ENCODE data around the gene ABCA2. TPM values are rescaled to one million over a fixed set of nuclear protein-coding genes. Genes with fewer than 3 reads are reported as not detected.
A peak's percentile ranks its signal among the peaks of the same experiment; 100 is the strongest.

Gene ABCA2
- total RNA-seq, 1 donor from 2014 or later: 2.1 TPM

DNA sequence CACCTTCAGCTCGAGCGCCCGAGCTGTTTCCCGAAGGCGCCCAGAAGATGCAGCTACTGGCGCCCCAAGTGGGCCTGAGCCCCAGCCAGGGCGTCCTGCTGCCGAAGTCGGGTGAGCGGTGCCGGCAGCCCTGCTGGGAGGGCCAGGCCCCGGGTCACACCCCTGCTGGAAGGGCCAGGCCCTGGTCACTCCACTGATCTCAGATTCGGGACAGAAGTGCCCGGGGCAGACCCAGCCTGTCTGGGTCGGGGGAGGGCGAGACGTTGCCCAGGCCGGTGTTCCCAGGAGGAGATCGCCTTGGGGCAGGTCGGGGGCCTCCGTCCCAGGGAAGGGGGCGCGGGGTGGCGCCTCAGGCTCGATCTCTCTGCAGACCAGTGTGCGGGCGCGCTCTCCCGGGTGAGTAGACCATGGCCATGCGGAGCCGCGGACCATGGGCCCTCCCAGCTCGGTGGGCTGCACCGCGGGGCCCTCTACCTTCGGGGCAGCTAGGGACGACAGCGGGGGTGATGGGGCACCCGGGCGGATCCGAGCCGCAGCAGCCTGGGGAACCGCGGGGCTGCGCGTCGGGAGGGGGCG, 42.9 kb downstream of the ABCA2 start:
- TF ChIP-seq, protein P1, sequence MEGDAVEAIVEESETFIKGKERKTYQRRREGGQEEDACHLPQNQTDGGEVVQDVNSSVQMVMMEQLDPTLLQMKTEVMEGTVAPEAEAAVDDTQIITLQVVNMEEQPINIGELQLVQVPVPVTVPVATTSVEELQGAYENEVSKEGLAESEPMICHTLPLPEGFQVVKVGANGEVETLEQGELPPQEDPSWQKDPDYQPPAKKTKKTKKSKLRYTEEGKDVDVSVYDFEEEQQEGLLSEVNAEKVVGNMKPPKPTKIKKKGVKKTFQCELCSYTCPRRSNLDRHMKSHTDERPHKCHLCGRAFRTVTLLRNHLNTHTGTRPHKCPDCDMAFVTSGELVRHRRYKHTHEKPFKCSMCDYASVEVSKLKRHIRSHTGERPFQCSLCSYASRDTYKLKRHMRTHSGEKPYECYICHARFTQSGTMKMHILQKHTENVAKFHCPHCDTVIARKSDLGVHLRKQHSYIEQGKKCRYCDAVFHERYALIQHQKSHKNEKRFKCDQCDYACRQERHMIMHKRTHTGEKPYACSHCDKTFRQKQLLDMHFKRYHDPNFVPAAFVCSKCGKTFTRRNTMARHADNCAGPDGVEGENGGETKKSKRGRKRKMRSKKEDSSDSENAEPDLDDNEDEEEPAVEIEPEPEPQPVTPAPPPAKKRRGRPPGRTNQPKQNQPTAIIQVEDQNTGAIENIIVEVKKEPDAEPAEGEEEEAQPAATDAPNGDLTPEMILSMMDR (IDR thresholded peaks at IDR 0.05; ENCODE audit: unreplicated experiment): no peak
- Mint-ChIP-seq H3K4me1 (ENCODE audit: unreplicated experiment) (peaks cover 2% of the 10 kb centered on the region), H3K4me3 (ENCODE audit: unreplicated experiment) (no peak overlapping the region), H3K36me3 (ENCODE audit: low read depth, unreplicated experiment) (peaks cover 9% of the 10 kb centered on the region), H3K27me3 (ENCODE audit: unreplicated experiment) (peaks cover 14% of the 10 kb centered on the region), H3K9me3 (ENCODE audit: unreplicated experiment) (no peaks in the 10 kb centered on the region), H3K27ac (ENCODE audit: unreplicated experiment) (no peak overlapping the region)
- no peak for DNase-seq (ENCODE audit: low spot score)

DNA sequence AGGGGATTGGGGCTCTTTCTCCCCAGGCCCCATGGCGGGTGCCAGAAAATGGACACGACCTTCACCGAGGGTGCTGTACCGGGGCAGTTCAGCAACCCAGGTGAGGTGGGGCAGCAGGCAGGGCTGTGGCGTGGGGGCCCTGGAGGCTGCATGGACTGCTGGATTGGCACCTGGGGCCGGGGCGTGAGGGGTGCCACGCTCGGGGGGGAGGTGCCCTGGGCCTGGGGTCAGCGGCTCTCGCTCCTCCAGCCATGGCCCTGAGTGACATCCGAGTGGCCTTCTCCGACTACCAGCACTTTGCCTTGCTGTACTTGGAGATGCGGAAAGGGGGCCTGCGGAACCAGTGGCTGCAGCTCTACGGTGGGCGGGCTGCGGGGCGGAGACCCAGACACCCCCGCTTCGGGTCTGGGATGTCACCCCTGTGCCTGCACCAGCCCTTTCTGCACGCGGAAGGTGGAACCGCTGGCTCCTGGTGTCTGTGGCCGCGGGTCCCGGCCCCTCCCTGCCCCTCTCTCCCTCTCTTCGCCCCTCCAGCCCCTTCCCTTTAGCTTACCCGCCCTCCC, 43.5 kb downstream of the ABCA2 start:
- DNase-seq (ENCODE audit: low spot score): no peak

DNA sequence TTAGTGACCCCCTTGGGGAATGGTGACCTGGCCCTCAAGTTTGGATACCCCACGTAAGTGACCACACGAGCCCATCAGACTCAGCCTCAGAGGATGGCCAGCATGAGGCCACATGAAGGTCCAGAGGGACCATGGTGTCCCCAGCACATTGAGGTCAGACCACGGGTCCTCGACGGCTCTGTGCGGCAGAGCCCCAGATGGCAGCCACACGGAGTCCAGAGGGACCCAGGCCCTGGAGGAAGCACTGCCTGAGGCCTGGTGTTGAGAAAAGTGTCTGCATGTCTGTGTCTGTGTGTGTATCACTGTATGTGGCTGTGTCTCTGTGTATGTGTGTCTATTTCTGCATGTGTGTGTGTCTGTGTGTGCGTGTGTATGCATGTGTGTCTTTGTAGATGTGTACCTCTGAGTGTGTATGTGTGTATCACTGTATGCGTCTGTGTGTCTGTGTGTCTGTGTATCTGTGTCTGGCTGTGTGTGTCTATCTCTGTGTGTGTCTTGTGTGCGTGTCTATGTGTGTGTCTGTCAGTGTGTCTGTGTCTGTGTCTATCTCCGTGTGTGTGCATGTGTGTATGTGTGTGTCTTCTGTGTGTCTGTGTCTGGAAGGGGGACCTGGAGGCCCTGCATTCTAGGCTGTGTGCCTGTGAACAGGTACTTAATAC, 44.3 kb downstream of the ABCA2 start:
- Mint-ChIP-seq H3K27ac (ENCODE audit: unreplicated experiment) (no peak overlapping the region), H3K36me3 (ENCODE audit: low read depth, unreplicated experiment) (peaks cover 9% of the 10 kb centered on the region), H3K27me3 (ENCODE audit: unreplicated experiment) (peaks cover 14% of the 10 kb centered on the region), H3K4me1 (ENCODE audit: unreplicated experiment) (peaks cover 2% of the 10 kb centered on the region), H3K9me3 (ENCODE audit: unreplicated experiment) (no peaks in the 10 kb centered on the region), H3K4me3 (ENCODE audit: unreplicated experiment) (peak overlapping the region; percentile 52)
- TF ChIP-seq, protein P1 (IDR thresholded peaks at IDR 0.05; ENCODE audit: unreplicated experiment): no peak
- DNase-seq (ENCODE audit: low spot score): no peak

More for the DNA sequence above, 43.5 kb downstream of the ABCA2 start:
- TF ChIP-seq, protein P1 (IDR thresholded peaks at IDR 0.05; ENCODE audit: unreplicated experiment): no peak
- H3K27me3 Mint-ChIP-seq (ENCODE audit: unreplicated experiment): peaks cover 12% of the 10 kb centered on the region
- H3K27ac Mint-ChIP-seq (ENCODE audit: unreplicated experiment): no peak overlapping the region
- no peaks in the 10 kb centered on the region for H3K9me3 Mint-ChIP-seq (ENCODE audit: unreplicated experiment)
- H3K4me1 Mint-ChIP-seq (ENCODE audit: unreplicated experiment): peaks cover 2% of the 10 kb centered on the region
- peaks cover 9% of the 10 kb centered on the region for H3K36me3 Mint-ChIP-seq (ENCODE audit: low read depth, unreplicated experiment)
- no peak overlapping the region for H3K4me3 Mint-ChIP-seq (ENCODE audit: unreplicated experiment)

DNA sequence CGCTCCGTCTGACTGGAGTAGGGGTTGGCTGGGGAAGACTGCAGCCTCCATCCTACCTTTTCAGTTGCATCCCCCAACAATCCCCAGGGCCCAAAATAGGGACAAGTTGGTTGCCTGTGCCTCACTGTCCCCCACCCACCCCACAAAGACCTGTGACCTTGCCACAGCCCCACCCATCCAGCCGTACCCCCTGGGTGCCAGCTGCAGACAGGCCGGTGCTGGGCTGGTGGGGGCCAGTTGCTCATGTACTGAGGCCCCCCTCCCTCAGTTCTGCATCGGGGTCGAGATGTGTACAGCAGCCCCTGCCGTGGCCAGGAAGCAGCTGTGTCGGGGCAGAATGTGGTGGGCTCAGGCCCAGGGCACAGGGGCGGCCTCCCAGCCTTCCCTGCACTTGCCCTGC, 44.9 kb downstream of the ABCA2 start:
- Mint-ChIP-seq H3K27ac (ENCODE audit: unreplicated experiment) (no peak overlapping the region), H3K27me3 (ENCODE audit: unreplicated experiment) (peaks cover 14% of the 10 kb centered on the region), H3K4me1 (ENCODE audit: unreplicated experiment) (peaks cover 2% of the 10 kb centered on the region), H3K9me3 (ENCODE audit: unreplicated experiment) (no peaks in the 10 kb centered on the region), H3K36me3 (ENCODE audit: low read depth, unreplicated experiment) (peaks cover 9% of the 10 kb centered on the region), H3K4me3 (ENCODE audit: unreplicated experiment) (no peak overlapping the region)
- DNase-seq (ENCODE audit: low spot score): no peak
- TF ChIP-seq, protein P1 (IDR thresholded peaks at IDR 0.05; ENCODE audit: unreplicated experiment): no peak
